Ishikawa (cell line): ENCODE results near the gene ANKRD52.

ENCODE experiments used
- CREB1 ChIP-seq: IDR thresholded peaks from 2 replicates; pipeline ENCODE4 v1.6.1; 2012; ENCODE audit warnings: low read depth
- TEAD4 ChIP-seq: IDR thresholded peaks from 2 replicates; pipeline ENCODE4 v1.6.1; 2012
- TF ChIP-seq, protein P1 (sequence below): IDR thresholded peaks from 2 replicates; pipeline ENCODE4 v1.6.1; 2012

DNA sequence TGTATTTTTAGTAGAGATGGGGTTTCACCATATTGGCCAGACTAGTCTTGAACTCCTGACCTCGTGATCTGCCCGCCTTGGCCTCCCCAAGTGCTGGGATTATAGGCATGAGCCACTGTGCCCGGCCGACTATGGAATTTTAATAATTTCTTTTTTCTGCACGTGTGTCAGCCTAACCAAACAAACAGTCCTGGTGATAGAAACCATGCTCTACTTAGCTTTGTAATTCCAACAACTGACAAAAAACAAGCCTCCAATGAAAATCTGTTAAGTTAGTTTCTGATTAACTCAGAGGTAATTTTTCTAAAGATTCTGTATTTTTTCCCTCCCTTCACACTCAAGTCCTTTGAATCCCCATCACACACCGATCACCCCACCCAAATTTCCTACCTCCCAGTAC is 23.8 kb upstream of the ANKRD52 start:
- TF ChIP-seq CREB1 (no peak), TEAD4 (no peak)
- TF ChIP-seq, protein P1, sequence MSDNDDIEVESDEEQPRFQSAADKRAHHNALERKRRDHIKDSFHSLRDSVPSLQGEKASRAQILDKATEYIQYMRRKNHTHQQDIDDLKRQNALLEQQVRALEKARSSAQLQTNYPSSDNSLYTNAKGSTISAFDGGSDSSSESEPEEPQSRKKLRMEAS, result no peak
